GM19239 (cell line): ENCODE results near the gene PSD4.

Experiments used
- DNase-seq: peaks from one replicate; pipeline ENCODE4 v3.0.0; 2011; ENCODE audit warnings: low spot score; ENCODE audit not compliant: insufficient read length
- FAIRE-seq: peaks from 2 replicates; lab custom pipeline; 2011; peaks lifted over from hg19 to GRCh38; lab: Jason Lieb, UNC

PSD4 gene

GRCh38 chr2:113182471-113183260 lies 8.9 kb downstream of the PSD4 start:
- no peak for FAIRE-seq
- no peak for DNase-seq

DNA sequence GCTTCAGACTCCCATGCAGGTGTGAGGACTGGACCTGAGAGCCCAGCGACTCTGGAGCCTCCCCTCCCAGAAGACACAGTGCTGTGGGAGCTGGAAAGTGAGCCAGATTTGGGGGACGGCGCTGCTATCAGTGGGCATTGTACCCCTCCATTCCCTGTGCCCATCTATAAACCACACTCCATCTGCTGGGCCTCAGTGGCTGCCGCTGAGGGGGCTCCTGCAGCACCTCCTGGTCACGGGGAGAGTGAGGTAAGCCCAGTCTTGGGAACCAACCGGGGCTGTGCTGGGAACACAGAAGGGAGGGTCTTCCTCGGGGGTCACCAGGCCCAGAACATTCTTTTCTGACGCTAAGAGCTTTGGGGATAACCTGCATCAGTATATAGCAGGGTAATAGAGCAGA lies 9.5 kb downstream of the PSD4 start:
- no peak for DNase-seq
- no peak for FAIRE-seq

DNA sequence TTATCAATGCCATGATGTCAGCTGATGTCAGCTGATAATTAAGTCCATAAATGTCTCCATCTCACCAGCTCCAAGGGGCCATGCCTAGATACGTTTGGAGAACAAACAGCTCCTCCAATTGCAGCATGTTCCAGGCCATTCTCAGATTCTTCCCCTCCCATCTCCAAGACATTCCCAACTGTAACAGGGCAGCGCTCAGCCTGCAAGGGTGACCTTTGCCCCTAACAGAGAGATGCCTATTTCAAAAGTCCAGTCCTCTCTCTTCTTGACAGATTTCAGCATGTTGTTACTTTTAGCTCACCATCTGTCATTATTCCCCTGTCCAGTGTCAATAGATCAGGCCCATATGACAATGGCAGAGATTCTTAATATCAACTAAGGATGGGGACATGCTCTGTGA lies 9.9 kb downstream of the PSD4 start:
- FAIRE-seq = no peak
- DNase-seq = no peak

- no peak for DNase-seq
- FAIRE-seq = no peak
These were observed 10.9 kb downstream of the PSD4 start for GRCh38 chr2:113184531-113185230.

- DNase-seq (no peak), FAIRE-seq (no peak)
These were observed 12.1 kb downstream of the PSD4 start for GRCh38 chr2:113185664-113186432.

DNA sequence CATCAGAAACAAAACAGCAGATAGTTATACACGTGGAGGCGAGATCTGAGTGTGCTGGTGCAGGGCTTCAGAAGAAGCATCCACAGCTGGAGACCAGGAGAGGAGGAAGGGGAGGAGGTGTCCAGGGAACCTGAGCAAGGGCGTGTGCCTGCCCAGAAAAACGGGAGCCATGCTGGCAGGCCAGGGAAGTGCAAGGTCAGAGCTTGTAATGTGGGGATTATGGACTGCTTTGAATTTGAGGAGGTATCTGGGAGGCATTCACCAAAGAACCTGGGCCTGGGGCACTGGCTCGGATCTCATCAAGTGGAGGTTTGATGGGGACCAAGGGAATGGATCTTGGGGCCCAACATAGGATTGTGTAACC lies 12.6 kb downstream of the PSD4 start:
- FAIRE-seq = no peak
- DNase-seq = no peak

- FAIRE-seq = no peak
These were observed 14.0 kb downstream of the PSD4 start for GRCh38 chr2:113187771-113188170.

DNA sequence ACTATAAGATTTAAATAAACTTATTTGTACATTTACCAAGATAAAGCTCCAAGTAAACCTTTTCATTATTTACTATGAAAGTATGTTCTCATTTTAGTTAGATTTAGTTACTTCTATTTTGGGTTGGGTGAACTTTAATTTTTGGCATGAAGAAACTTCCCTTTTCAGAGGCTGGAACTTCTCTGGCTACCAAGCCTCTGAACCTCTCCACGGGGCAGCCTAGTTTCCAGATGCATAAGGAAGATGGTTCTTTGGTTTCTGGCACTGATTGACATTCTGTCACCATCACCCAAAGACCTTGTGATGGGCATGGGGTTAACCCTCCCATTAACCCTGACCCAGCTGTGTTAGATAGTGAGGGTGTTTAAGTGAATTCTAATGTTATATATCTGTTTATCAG lies 17.1 kb downstream of the PSD4 start:
- FAIRE-seq (no peak), DNase-seq (no peak)

More at GRCh38 chr2:113187771-113188170, 14.0 kb downstream of the PSD4 start:
- no peak for DNase-seq

GRCh38 chr2:113192459-113193100 lies 18.8 kb downstream of the PSD4 start:
- FAIRE-seq (no peak), DNase-seq (no peak)

DNA sequence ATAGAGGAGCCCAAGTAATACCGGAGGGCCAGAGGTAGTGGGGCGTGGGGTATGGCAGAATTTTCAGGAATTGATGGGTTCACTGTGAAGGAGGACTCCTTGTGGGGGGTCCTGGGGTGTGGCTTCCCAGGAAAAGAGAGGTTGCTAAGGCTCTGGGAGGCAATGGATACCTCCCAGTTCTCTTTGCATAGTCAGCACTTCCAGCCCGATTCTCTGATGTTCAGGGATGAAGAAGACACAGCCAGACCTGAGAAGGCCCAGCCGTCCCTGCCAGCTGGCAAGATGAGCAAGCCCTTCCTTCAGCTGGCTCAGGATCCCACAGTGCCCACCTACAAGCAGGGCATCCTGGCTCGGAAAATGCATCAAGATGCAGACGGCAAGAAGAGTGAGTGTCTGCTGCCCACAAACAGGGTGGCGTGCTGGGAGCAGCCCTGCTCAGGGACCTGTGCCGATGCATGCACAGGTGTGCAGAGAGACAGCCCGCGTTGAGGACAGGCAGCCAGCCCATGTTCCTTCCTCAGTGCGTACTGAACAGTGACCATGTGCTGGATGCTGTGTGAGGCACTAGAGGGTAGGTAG lies 22.2 kb downstream of the PSD4 start:
- FAIRE-seq = no peak
- no peak for DNase-seq

- DNase-seq (no peak), FAIRE-seq (no peak)
These were observed 23.1 kb downstream of the PSD4 start for GRCh38 chr2:113196839-113197238.

DNA sequence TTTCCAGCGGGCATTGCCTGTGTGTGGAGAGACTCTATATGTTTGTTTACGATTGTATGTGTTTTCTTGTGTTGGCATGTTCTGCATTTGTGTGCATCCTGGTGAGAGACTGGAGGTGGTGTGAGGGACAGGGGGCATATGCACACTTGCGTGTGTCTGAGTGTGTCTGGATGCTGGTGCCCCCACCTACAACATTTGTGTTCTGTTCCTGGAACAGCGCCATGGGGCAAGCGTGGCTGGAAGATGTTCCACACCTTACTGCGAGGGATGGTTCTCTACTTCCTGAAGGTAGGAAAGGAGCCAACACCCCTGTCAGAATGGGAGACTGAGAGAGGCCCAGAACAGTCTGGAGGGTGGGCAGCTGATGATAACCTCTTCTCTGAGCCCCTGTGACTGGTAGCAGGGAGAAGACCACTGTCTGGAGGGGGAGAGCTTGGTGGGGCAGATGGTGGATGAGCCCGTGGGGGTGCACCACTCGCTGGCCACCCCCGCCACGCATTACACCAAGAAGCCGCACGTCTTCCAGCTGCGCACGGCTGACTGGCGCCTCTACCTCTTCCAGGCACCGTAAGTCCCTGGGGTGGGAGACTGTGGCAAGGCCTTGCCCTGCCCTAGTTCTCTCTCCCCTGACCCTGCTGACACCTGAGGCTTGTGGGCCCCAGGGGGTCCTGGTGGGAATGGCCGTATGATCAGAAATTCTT lies 23.7 kb downstream of the PSD4 start:
- FAIRE-seq (no peak), DNase-seq (no peak)

DNA sequence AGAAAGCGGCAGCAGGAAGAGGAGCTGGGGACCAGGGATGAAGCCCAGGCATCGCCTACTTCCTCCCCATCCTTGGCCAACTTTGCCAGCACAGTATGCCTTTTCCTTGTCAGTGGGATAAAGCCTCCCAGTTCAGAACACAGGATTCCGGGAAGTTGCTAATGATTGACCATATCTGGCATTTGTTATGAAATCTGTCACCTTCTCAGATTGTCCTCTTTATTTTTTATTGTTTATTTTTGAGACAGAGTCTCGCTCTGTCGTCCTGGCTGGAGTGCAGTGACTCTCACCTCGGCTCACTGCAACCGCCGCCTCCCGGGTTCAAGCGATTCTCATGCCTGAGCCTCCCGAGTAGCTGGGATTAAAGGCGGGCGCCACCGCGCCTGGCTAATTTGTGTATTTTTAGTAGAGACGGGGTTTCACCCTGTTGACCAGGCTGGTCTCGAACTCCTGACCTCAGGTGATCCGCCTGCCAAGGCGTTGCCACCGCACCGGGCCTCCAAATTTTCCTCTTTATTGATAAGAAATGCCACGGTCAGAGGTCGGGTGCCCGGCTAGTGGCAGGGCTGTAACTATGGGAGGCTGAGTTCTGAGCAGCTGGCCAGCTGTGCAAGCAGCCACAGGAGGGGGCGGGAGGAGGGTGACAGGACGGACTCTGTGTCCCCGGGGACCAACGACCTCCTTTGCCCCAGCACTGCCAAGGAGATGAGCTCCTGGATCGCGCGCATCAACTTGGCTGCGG lies 24.4 kb downstream of the PSD4 start:
- DNase-seq (no peak), FAIRE-seq (no peak)

DNA sequence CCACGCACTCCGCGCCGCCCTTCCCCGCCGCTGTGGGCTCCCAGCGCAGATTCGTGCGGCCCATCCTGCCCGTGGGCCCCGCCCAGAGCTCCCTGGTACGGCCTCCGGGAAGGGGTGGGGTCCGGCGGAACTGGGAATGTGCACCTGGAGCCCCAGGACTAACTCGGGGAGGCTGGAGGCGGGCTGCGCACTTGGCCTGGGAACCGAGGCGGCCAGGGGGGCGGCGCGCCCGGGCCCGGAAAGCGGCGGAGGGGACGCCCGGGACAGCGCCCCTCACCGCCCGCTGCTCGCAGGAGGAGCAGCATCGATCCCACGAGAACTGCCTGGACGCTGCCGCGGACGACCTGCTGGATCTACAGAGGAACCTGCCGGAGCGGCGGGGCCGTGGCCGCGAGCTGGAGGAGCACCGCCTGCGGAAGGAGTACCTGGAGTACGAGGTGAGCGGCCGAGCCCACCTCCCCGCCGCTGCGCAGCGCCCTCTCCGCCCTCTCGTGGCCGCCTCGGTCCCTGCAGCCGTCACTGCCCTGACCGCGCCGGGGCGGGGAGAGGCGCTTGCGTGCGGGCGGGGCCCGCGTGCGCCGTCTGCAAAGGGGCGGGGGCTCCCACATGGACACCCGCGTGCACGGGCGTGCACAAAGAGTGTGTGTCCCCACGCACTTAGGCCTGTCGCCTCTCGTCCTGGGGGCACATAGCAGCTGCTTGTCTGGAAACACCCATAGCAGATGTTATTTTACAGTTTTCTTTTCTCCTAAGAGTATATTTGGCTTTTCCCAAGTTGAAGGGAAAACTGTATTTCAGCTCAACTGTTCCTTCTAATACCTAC lies 25.2 kb downstream of the PSD4 start:
- DNase-seq (peak; percentile 78), FAIRE-seq (peak; percentile 48)

- DNase-seq (no peak), FAIRE-seq (no peak)
These were observed 26.5 kb downstream of the PSD4 start for GRCh38 chr2:113200236-113200635.

DNA sequence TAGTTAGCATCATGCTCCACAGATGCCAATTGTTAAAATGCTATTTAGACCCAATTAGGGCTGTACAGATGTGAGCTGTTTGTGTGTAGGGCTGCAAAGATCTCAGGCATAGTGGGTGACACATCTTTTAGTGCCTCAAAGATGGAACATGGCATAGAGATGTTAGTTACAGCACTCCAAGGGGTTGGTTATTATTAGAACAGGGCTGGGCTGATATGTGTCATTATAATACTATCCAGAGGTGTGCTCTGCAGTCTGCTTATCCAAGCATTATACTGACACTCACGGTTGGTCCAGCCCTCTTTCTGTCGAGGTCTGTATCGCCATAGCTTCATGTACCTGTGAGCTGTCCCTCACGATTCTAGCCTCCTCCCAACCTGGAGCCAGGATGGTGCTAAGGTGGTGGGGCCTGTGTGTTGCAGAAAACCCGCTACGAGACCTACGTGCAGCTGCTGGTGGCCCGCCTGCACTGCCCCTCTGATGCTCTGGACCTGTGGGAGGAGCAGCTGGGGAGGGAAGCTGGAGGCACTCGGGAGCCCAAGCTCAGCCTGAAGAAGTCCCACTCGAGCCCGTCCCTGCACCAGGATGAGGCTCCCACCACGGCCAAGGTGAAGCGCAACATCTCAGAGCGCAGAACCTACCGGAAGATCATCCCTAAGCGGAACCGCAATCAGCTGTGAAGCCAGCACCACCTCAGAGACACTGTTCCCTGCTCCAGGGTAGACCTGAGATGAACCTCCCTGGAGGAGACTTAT lies 27.1 kb downstream of the PSD4 start:
- DNase-seq = no peak
- no peak for FAIRE-seq

DNA sequence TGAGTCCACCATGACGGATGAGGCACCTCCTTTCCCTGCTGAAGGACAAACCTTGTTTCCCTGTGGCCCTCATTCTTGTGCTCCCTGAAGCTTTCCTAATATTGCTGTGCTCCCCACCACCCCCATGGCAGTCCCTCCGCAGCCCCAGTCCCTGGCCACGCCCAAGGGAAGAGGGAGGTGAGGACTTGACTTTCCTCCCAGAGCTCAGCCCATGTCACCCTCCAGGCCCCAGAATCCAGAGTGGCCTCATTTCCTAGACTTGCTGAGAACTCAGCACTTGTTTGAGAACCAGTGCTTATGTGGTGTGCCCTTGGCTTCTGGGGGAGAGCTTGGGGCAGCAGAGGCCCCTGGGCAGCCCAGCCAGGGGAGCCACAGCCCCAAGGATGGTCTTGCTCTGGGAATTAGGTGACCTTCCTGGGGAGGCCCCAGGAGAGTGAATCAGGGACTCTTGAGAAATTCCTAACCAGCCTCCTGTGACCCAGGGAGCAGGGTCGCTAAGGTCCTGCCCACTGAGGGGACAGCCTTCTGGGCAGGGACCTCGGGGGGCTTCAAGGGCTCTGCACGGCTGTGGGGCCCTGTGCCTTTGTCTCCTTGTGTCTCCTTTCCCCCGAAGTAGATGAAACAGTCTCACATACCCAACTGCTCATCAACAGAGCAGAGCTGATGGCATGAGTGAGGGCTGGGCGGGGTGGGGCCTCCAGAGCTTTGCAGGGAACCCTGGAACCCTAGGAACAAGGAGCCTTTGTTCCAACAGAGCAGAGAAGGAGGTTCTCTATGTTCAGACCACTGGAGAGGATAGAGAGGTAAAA lies 27.9 kb downstream of the PSD4 start:
- FAIRE-seq = no peak
- no peak for DNase-seq
